H9 (cell line): ENCODE measurements around the gene DNAH8. TPM values are rescaled to one million over a fixed set of nuclear protein-coding genes. Genes with fewer than 3 reads are reported as not detected.

Experiments
- DNase-seq: peaks from one replicate; pipeline ENCODE4 v3.0.0-alpha.2; 2017
- H2AFZ ChIP-seq: one replicate; pipeline ENCODE4 v1.6.1; 2013; ENCODE audit warnings: mild to moderate bottlenecking, low read length, control low read depth, moderate library complexity
- H2AK5ac ChIP-seq: 2 replicates; pipeline ENCODE4 v1.6.1; 2013; ENCODE audit warnings: low read length, control low read depth, mixed read lengths; ENCODE audit not compliant: insufficient read length
- H2BK120ac ChIP-seq: one replicate; pipeline ENCODE4 v1.6.1; 2013; ENCODE audit warnings: low read depth, mild to moderate bottlenecking, low read length, control low read depth, inconsistent platforms; ENCODE audit not compliant: poor library complexity, severe bottlenecking
- H2BK12ac ChIP-seq: 2 replicates; pipeline ENCODE4 v1.6.1; 2013; ENCODE audit warnings: low read length, control low read depth, mixed read lengths, low read depth; ENCODE audit not compliant: insufficient read length
- H2BK15ac ChIP-seq: 2 replicates; pipeline ENCODE4 v1.6.1; 2013; ENCODE audit warnings: low read depth, low read length, control low read depth
- H2BK20ac ChIP-seq: one replicate; pipeline ENCODE4 v1.6.1; 2013; ENCODE audit warnings: low read depth, mild to moderate bottlenecking, low read length, control low read depth, inconsistent platforms; ENCODE audit not compliant: poor library complexity, severe bottlenecking
- H2BK5ac ChIP-seq: 2 replicates; pipeline ENCODE4 v1.6.1; 2013; ENCODE audit warnings: low read length, control low read depth, mixed read lengths; ENCODE audit not compliant: insufficient read length
- H3K14ac ChIP-seq: 2 replicates; pipeline ENCODE4 v1.6.1; 2013; ENCODE audit warnings: low read length, control low read depth; ENCODE audit not compliant: insufficient read depth
- H3K18ac ChIP-seq: 2 replicates; pipeline ENCODE4 v1.6.1; 2013; ENCODE audit warnings: low read depth, mild to moderate bottlenecking, mixed read lengths, low read length, control low read depth; ENCODE audit not compliant: insufficient read length
- H3K23ac ChIP-seq: 2 replicates; pipeline ENCODE4 v1.6.1; 2013; ENCODE audit warnings: low read length, control low read depth, mixed read lengths, low read depth; ENCODE audit not compliant: insufficient read length
- H3K23me2 ChIP-seq: 2 replicates; pipeline ENCODE4 v1.6.1; 2013; ENCODE audit warnings: low read depth, mild to moderate bottlenecking, mixed read lengths, low read length, control low read depth; ENCODE audit not compliant: insufficient read length, poor library complexity, severe bottlenecking
- H3K27ac ChIP-seq: 2 replicates; pipeline ENCODE4 v1.5.1; 2013; ENCODE audit warnings: low read length, control low read depth, mixed read lengths, low read depth; ENCODE audit not compliant: insufficient read length
- H3K27me3 ChIP-seq: 2 replicates; pipeline ENCODE4 v1.6.1; 2013; ENCODE audit warnings: low read length, control low read depth, inconsistent platforms; ENCODE audit not compliant: insufficient read depth
- H3K4ac ChIP-seq: 2 replicates; pipeline ENCODE4 v1.6.1; 2013; ENCODE audit warnings: low read depth, mild to moderate bottlenecking, control low read depth, inconsistent platforms, low read length, moderate library complexity
- H3K4me1 ChIP-seq: 2 replicates; pipeline ENCODE4 v1.6.1; 2013; ENCODE audit warnings: low read length, control low read depth, inconsistent platforms; ENCODE audit not compliant: insufficient read depth
- H3K4me2 ChIP-seq: 2 replicates; pipeline ENCODE4 v1.6.1; 2013; ENCODE audit warnings: low read length, control low read depth, mixed read lengths; ENCODE audit not compliant: insufficient read length, insufficient read depth
- H3K56ac ChIP-seq: 2 replicates; pipeline ENCODE4 v1.6.1; 2013; ENCODE audit warnings: low read depth, mild to moderate bottlenecking, mixed read lengths, low read length, control low read depth; ENCODE audit not compliant: insufficient read length
- H3K79me1 ChIP-seq: 2 replicates; pipeline ENCODE4 v1.6.1; 2013; ENCODE audit warnings: low read depth, mild to moderate bottlenecking, moderate library complexity, low read length, control low read depth, inconsistent platforms; ENCODE audit not compliant: insufficient read depth, poor library complexity, severe bottlenecking
- H3K79me2 ChIP-seq: 2 replicates; pipeline ENCODE4 v1.6.1; 2013; ENCODE audit warnings: low read length, control low read depth, inconsistent platforms; ENCODE audit not compliant: insufficient read depth
- H3K9ac ChIP-seq: 2 replicates; pipeline ENCODE4 v1.6.1; 2013; ENCODE audit warnings: low read length, control low read depth, mixed read lengths; ENCODE audit not compliant: insufficient read length; ENCODE audit errors: extremely low read depth
- H3K9me3 ChIP-seq: one replicate; pipeline ENCODE4 v1.6.1; 2013; ENCODE audit warnings: low read depth, low read length, inconsistent platforms; ENCODE audit not compliant: control insufficient read depth
- H3T11ph ChIP-seq: one replicate; pipeline ENCODE4 v1.6.1; 2013; ENCODE audit warnings: mild to moderate bottlenecking, low read length, control low read depth, inconsistent platforms
- H4K20me1 ChIP-seq: one replicate; pipeline ENCODE4 v1.6.1; 2013; ENCODE audit not compliant: control insufficient read depth, insufficient read length, insufficient read depth
- H4K5ac ChIP-seq: 2 replicates; pipeline ENCODE4 v1.6.1; 2013; ENCODE audit warnings: low read depth, mild to moderate bottlenecking, mixed read lengths, low read length, control low read depth; ENCODE audit not compliant: insufficient read length
- H4K8ac ChIP-seq: replicated peaks from 2 replicates; pipeline ENCODE4 v1.6.1; 2013; ENCODE audit warnings: low read length, control low read depth, mixed read lengths, low read depth; ENCODE audit not compliant: insufficient read length
- H4K91ac ChIP-seq: 2 replicates; pipeline ENCODE4 v1.6.1; 2013; ENCODE audit warnings: low read depth, mild to moderate bottlenecking, moderate library complexity, mixed read lengths, low read length, control low read depth; ENCODE audit not compliant: insufficient read length
- H3K27ac Mint-ChIP-seq, 3 experiments: 2 replicates in 2 of 3; 3 replicates in 1 of 3; pipeline ENCODE4 v1.8.0; 2020 to 2021; ENCODE audit warnings: mixed read lengths in 3 of 3, mild to moderate bottlenecking in 1 of 3, moderate library complexity in 1 of 3
- H3K27me3 Mint-ChIP-seq: 2 replicates; pipeline ENCODE4 v1.8.0; 2021; ENCODE audit warnings: low read depth, mild to moderate bottlenecking, moderate library complexity, mixed read lengths
- H3K36me3 Mint-ChIP-seq, 3 experiments: 2 replicates in 2 of 3; 3 replicates in 1 of 3; pipeline ENCODE4 v1.8.0; 2020 to 2021; ENCODE audit warnings: low read depth in 3 of 3, mixed read lengths in 3 of 3; ENCODE audit not compliant: insufficient read depth in 1 of 3
- H3K4me1 Mint-ChIP-seq, 2 experiments: 2 replicates each; pipeline ENCODE4 v1.8.0; 2020; ENCODE audit warnings: mixed read lengths in 2 of 2
- H3K4me3 Mint-ChIP-seq, 2 experiments: 2 replicates in 1 of 2; 3 replicates in 1 of 2; pipeline ENCODE4 v1.8.0; 2020 to 2021; ENCODE audit warnings: mild to moderate bottlenecking in 2 of 2, mixed read lengths in 2 of 2, moderate library complexity in 1 of 2
- H3K9me3 Mint-ChIP-seq, 2 experiments: 2 replicates in 1 of 2; 3 replicates in 1 of 2; pipeline ENCODE4 v1.8.0; 2020; ENCODE audit warnings: mild to moderate bottlenecking in 2 of 2, mixed read lengths in 2 of 2, moderate library complexity in 1 of 2
- CTCF ChIP-seq: fragments of 200-600 bp; sonication (generic); conservative IDR thresholded peaks from 3 replicates; pipeline ENCODE4 v1.8.0; 2021; ENCODE audit warnings: antibody characterized with exemption, mild to moderate bottlenecking
- WGBS: extraction: QIAGEN DNeasy Blood & Tissue Kit; methylation state at CpG from one replicate; pipeline ENCODE4 v1.1.7; 2013; ENCODE audit warnings: missing lambda C conversion rate, low lambda C conversion rate, mixed read lengths; ENCODE audit not compliant: insufficient read length; ENCODE audit errors: extremely low coverage; 5-methylcytosine and 5-hydroxymethylcytosine counted together
- total RNA-seq: library from RNA; stranded (reverse); gene quantifications from 2 replicates; pipeline ENCODE4 v1.2.1, GENCODE V29; 2021

DNAH8 gene
- total RNA-seq, 1 experiment from 2014 or later, result not detected

- H2BK15ac ChIP-seq, result no peak overlapping the region
- no peak overlapping the region for H3K9ac ChIP-seq
- no peak overlapping the region for H2BK20ac ChIP-seq
- H3K27me3 ChIP-seq, result no peaks in the 10 kb centered on the region
- H2AK5ac ChIP-seq, result no peak overlapping the region
- H3K9me3 ChIP-seq, result no peaks in the 10 kb centered on the region
- no peak overlapping the region for H2BK12ac ChIP-seq
- H3K4ac ChIP-seq, result no peak overlapping the region
- H4K5ac ChIP-seq, result no peak overlapping the region
- no peak overlapping the region for H3K27ac ChIP-seq
- DNase-seq, result no peak
- no peaks in the 10 kb centered on the region for H3K79me1 ChIP-seq
- no peak for TF ChIP-seq CTCF
- H3K23me2 ChIP-seq, result no peaks in the 10 kb centered on the region
- H4K91ac ChIP-seq, result no peak overlapping the region
- no peak overlapping the region for H3K56ac ChIP-seq
- no peaks in the 10 kb centered on the region for H4K20me1 ChIP-seq
- no peak overlapping the region for H4K8ac ChIP-seq
- H3K4me1 ChIP-seq, result peaks cover 2% of the 10 kb centered on the region; the same call in 1 of the 2 replicates
- Mint-ChIP-seq H3K27ac (no peak overlapping the region), H3K4me3 (no peak overlapping the region), H3K27me3 (peaks cover 11% of the 10 kb centered on the region), H3K36me3 (no peaks in the 10 kb centered on the region), H3K4me1 (peaks cover 10 to 12% of the 10 kb centered on the region in 2 experiments), H3K9me3 (no peaks in the 10 kb centered on the region)
- no peak overlapping the region for H3K18ac ChIP-seq
- H3K14ac ChIP-seq, result no peak overlapping the region
- H3K79me2 ChIP-seq, result no peaks in the 10 kb centered on the region
- no peak overlapping the region for H2BK120ac ChIP-seq
- no peak overlapping the region for H2AFZ ChIP-seq
- no peak overlapping the region for H3K4me2 ChIP-seq
- no peak overlapping the region for H2BK5ac ChIP-seq
- H3K23ac ChIP-seq, result no peak overlapping the region
- H3T11ph ChIP-seq, result no peak overlapping the region
- WGBS, result no CpG with 5 or more reads among the region's 4 CpGs
Observed at GRCh38 chr6:38906582-38906981, 191.5 kb downstream of the DNAH8 start.
